Suprapubic skin (tissue), 3 donors: Measurements from ENCODE around the gene CEP57.

Experiments used
- CTCF ChIP-seq, 2 donors: fragments of 200-600 bp in 1 of 2; fragments of 450-650 bp in 1 of 2; sonication (generic) in 1 of 2; IDR thresholded peaks; one replicate each; pipeline ENCODE4 v1.5.1; 2016 to 2019; ENCODE audit warnings: antibody characterized with exemption in 2 of 2, mild to moderate bottlenecking in 1 of 2, moderate library complexity in 1 of 2
- POLR2AphosphoS5 ChIP-seq, 3 donors: sonication (generic); formaldehyde crosslinking; IDR thresholded peaks; one replicate each; pipeline ENCODE4 v1.6.1; 2017; ENCODE audit warnings: antibody characterized with exemption in 3 of 3

- no peak for TF ChIP-seq CTCF (IDR thresholded peaks at IDR 0.05)
- no peak for TF ChIP-seq POLR2AphosphoS5 (IDR thresholded peaks at IDR 0.05)
Observed at GRCh38 chr11:95803973-95804372, 13.7 kb downstream of the CEP57 start.
